Coronary artery (tissue), 2 donors: ENCODE results near the gene CEP97.
A peak's percentile ranks its signal among the peaks of the same experiment; 100 is the strongest.

ENCODE experiments used
- DNase-seq: peaks from one replicate; pipeline ENCODE4 v3.0.0-alpha.2; 2017; ENCODE audit warnings: low spot score
- H3K27ac ChIP-seq, 2 donors: fragments of 200-600 bp; sonication (generic); one replicate each; pipeline ENCODE4 v1.5.1; 2016 to 2019
- H3K4me3 ChIP-seq: fragments of 200-600 bp; sonication (generic); 2 replicates; pipeline ENCODE4 v1.5.1; 2016; ENCODE audit warnings: mild to moderate bottlenecking, moderate library complexity
- TF ChIP-seq, protein P1 (sequence below): fragments of 200-600 bp; sonication (generic); IDR thresholded peaks from one replicate; pipeline ENCODE4 v1.5.1; 2019; ENCODE audit warnings: antibody characterized with exemption

Gene CEP97

DNA sequence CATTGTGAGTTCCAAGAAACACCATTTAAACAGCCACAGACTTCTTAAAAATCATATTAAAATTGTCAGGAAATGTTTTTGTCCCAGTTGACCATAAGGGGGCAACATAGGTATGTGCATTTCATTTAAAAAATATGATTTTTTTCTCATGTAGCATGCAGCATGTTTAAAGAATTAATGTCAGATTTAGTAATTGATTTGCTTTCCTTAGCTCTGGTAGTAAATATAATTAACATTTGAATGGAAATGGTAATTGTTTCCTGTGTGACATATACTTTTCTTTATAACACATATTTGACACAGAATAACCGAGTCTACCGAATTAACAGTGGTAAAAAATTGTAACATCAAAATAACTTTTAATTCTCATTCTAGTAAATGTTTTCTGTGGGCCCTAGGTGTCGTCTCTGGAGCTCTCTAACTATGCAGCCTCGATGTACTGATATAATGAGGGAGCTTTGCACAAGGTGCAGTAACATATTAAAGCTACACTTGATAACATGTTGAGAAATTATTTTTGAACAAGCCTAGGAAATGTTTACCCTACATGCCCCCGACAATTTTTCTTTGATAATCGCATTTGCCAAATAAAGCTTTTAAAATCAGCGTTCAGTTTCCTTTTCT, 89.5 kb downstream of the CEP97 start:
- no peak overlapping the region for H3K4me3 ChIP-seq
- no peak overlapping the region for H3K27ac ChIP-seq
- TF ChIP-seq, protein P1, sequence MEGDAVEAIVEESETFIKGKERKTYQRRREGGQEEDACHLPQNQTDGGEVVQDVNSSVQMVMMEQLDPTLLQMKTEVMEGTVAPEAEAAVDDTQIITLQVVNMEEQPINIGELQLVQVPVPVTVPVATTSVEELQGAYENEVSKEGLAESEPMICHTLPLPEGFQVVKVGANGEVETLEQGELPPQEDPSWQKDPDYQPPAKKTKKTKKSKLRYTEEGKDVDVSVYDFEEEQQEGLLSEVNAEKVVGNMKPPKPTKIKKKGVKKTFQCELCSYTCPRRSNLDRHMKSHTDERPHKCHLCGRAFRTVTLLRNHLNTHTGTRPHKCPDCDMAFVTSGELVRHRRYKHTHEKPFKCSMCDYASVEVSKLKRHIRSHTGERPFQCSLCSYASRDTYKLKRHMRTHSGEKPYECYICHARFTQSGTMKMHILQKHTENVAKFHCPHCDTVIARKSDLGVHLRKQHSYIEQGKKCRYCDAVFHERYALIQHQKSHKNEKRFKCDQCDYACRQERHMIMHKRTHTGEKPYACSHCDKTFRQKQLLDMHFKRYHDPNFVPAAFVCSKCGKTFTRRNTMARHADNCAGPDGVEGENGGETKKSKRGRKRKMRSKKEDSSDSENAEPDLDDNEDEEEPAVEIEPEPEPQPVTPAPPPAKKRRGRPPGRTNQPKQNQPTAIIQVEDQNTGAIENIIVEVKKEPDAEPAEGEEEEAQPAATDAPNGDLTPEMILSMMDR = peak; percentile 26
- DNase-seq = no peak

DNA sequence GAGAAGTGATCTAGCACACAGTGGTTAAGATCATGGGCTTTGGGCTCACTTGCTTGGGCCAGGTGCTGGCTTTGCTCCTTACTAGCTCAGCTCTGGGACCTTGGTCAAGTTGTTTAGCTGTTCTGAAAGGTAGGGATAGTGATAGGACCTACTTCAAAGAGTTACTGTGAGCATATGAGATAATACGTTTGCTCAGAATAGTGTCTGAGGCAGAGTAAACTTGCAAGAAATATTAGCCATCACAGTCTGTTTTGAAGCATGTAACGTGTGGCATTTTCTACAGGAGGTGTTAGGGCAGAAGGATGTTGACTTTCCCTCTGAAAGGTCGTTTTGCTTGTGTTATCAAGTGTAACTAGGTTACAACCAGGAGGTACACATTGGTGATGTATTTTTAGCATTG, 90.4 kb downstream of the CEP97 start:
- TF ChIP-seq, protein P1 = no peak
- no peak overlapping the region for H3K27ac ChIP-seq
- no peak for DNase-seq
- H3K4me3 ChIP-seq = no peak overlapping the region

DNA sequence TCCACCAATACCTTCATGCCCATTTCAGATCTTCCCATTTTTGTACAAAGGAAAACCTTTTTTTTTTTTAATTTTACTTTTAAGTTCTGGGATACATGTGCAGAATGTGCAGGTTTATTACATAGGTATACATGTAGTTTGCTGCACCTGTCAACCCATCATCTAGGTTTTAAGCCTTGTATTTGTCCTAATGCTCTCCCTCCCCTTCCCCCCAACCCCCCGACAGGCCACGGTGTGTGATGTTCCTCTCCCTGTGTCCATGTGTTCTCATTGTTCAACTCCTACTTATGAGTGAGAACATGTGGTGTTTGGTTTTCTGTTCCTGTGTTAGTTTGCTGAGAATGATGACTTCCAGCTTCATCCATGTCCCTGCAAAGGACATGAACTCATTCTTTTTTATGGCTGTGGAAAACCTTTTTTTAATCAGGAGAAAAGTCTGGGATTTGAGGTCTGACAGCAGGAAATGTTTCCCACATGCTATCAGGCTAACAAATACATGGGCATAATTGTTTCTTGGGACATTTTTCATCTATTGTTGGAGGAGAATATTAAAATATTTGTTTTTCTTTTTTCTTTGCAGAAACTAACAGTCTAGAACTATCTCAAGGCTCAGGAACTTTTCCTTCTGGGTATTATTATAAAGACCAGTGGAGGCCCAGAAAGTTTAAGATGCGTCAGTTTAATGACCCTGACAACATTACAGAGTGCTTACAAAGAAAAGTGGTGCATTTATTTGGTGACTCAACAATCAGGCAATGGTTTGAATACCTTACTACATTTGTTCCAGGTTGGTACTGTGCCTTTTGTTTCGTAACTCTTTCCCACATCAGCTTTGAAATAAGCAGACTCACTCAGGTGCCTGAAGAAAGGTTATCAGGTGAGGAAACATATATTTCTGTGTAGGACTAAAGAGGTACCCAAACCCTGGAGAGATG, 92.1 kb downstream of the CEP97 start:
- Histone ChIP-seq H3K27ac (no peak overlapping the region), H3K4me3 (no peak overlapping the region)
- no peak for DNase-seq
- TF ChIP-seq, protein P1 = no peak

DNA sequence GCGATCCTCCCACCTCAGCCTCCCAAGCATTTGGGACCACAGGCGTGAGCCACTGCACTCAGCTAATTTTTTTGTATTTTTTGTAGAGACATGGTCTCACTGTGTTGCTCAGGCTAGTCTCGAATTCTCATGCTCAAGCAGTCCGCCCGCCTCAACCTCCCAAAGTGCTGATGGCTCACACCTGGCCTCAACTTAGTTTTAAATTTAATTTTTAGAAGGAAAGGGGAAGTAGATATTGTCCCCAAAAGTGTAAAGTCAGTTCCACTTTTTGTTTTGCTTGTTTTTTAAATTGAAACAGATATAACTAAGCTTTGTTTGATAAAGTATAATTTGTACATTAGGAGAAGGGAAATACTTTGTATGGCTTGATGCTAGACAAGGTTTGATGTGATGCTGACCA, 93.6 kb downstream of the CEP97 start:
- H3K4me3 ChIP-seq = no peak overlapping the region
- TF ChIP-seq, protein P1 = no peak
- no peak for DNase-seq
- H3K27ac ChIP-seq = no peak overlapping the region

DNA sequence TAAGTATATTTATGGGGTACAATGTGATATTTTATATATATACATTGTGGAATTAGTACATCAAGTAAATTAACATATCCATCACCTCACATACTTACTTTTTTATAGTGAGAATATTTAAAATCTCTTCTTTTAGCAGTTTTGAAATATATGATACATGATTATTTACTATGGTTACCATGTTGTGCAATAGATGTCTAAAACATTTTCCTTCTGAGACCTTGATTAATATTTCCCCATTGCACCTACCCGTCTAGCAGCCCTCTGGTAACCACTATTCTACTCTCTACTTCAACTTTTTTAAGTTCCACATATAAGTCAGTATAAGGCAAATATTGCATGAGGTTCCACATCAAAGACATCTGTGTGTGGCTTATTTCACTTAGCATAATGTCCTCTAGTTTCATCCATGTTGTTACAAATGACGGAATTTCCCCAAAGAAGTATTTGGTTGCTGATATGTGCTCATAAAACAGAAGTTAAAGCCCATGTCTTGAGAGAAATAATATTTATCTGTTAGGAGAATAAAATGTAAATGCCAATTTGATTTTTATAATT, 95.3 kb downstream of the CEP97 start:
- DNase-seq = no peak
- TF ChIP-seq, protein P1 = no peak

More for the DNA sequence above, 95.3 kb downstream of the CEP97 start:
- Histone ChIP-seq H3K27ac (no peak overlapping the region), H3K4me3 (no peak overlapping the region)
